RPMI7951 (cell line): Measurements from ENCODE around the gene TBC1D1. TPM values are rescaled to one million over a fixed set of nuclear protein-coding genes. Genes with fewer than 3 reads are reported as not detected.

Experiments
- DNase-seq: peaks from one replicate; pipeline ENCODE4 v3.0.0-alpha.2; 2012; ENCODE audit warnings: low read depth
- total RNA-seq: library from RNA; depleted of rRNA; stranded (reverse); fragments of >200 nt; shearing (Covaris generic); gene quantifications from 2 replicates; pipeline ENCODE4 v1.2.3, GENCODE V29; 2014

Gene TBC1D1
- total RNA-seq, 1 experiment from 2014 or later, result 68.2 TPM

GRCh38 chr4:38146383-38146782 lies 255.5 kb downstream of the TBC1D1 start:
- no peak for DNase-seq

- DNase-seq, result no peak
Observed at GRCh38 chr4:38149472-38149996, 258.6 kb downstream of the TBC1D1 start.

DNA sequence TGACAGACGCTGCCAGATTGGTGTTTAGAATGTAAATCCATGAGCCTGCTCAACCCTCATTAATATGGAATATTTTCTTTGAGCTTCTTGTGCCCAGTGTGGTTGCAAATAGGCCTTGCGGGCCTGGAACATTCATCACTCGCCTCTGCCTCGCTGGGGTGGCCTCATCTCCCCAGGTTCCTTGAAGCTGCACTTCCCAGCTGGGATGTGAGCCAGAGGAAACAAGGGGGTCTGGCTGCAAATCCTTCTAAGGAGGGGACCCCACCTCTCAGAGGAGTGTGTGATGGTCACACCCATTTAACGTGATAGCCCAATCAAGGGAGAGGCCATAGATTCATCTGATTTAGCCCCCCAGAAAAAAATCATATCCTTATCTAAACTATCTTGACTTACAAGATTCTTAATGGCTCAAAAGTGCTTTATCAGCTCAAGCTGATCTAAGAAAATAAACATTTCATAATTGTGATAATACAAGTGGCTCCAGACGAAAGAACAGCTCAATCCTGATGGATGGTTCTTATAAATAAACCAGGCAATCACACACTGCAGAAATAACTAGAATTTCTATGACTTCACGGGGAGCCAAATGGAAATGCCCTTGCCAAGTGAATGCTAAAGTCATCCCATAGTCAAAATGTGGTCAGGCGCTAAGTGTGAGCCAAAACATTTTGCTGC lies 259.2 kb downstream of the TBC1D1 start:
- peak; percentile 38 for DNase-seq

DNA sequence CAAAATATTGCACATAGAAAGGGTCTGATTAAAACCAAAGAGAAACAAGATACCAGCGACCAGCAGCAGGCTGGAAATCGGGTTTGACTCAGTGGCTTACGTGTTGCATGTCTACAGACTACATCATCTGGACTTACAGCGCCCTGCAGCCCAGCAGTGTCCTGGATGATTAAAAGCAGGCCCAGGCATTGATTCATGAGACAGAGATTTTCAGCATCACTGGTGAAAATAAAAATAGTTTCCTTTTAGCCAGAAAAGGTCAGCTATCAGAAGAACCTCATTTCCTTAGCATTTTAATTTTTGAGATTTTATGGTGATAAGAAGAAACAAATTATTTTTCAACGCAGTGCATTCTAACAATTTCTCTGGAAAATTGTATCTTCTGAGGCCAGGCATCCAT lies 259.9 kb downstream of the TBC1D1 start:
- DNase-seq, result peak; percentile 60

DNA sequence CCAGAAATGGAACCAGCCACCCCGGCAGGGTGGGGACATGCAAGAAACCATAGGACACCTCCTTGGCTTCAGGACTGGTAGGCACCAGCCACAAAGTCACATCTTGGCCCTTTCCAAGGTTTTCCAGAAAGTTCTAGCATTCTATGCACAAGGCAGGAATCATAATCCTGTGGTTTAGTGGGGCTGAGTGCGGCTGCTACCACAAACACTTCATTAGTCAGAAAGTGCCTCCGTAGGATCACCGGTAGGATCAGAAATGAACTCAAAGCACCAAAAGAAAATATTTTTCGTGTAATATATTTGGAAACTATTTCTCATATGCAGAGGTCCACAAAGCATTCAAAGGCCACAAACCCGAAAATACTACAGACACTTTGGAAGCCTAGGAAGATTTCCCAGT lies 261.0 kb downstream of the TBC1D1 start:
- DNase-seq, result no peak

DNA sequence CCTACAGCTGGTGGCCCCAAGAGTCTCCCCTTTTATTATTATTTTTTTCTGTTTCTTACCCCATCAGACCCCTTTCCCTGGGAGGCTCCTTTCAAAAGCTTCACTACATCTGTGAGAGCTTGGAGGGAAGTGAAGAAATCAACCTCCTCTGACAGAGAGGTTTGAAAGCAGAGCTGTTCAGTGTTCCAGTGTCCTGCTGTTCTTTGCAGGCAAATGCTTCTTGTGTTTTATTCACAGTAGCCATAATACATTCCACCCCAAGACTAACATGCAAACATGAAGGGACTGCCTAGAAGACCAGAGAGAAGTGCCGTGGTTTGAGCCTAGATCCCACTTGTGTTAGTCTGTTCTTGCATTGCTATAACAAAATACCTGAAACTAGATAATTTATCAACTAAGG lies 261.4 kb downstream of the TBC1D1 start:
- no peak for DNase-seq

DNA sequence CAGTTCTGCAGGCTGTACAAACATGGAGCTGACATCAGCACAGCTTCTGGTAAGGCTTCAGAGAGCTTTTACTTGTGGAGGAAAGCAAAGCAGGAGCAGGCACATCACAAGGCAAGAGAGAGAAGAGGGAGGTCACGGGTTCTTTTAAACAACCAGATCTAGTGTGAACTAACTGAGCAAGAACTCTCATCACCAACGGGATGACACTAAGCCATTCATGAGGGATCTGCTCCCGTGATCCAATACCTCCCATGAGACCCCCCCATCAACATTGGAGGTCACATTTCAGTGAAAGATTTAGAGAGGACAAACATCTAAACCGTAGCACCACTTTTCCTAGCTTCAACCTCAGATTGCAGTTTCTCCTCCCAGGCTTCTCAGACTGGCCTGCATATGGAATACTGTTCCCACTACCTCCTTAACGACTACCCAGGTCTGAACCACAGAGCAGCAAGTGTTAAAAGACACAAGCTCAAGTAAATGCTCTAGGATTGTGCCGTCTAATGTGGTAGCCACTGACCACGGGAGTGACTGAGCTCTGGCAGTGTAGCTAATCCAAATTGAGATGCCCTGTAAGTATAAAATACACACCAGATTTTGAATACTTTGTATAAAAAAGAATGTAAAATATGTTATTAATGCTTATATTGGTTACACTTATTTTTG lies 262.0 kb downstream of the TBC1D1 start:
- DNase-seq, result no peak

DNA sequence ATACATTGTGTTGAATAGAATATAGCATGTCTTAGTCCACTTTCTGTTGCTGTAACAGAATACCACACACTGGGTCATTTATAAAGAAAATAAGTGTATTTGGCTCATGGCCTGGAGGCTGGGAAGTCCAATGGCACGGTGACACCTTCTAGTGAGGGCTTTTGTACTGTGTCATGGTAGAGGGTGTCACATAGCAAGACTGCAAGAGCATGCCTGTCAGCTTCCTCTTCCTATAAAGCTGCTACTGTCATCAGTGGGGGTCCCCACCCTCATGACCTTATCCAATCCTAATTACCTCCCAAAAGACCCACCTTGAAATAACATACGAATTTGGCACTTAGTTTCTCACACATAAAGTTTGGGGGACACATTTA lies 262.5 kb downstream of the TBC1D1 start:
- DNase-seq, result no peak

GRCh38 chr4:38154252-38154651 lies 263.4 kb downstream of the TBC1D1 start:
- no peak for DNase-seq

DNA sequence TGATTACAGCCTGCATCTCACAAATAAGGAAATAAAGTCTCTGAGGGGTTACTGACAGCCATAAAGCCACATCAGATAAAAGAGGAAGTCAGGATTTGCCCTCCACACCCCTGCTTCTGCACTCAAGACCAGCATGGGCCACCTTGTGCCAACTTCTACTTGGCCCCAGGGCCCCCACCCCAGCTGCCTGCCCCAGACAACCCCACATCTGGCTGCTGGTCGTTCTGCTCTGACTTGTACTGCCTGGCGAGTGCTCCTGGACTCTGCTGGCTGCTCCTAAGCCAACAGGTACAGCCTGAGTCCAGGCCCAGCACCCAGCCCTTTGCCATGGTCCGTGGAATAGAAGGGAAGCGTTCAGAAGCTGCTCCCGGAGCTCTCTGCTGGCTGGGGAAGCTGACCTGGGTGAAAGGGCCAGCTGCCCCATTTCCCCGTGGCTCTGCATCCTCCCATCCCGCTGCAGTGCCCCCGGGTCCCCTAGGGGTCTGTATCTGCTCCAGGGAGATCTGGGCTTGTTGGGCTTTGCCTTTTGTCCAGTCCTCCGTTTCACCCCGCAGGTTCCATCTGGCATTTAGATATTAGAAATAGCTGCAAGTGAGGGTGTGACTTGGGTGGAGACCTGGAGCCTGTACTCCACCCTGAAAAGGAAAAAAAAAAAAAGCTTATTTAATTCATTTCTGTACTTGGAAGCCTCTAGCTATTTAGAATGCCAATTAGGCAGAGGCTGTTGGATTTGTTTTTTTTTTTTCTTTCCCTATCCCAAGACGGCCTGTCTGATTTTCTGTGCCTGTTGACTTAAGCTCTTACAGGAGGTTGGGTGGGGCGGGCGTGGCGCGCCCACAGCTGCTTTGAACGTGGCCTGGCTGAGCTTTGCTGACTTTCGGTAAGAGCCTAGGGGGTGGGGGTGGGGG lies 264.1 kb downstream of the TBC1D1 start:
- DNase-seq, result peak; percentile 57

GRCh38 chr4:38155589-38156294 lies 264.9 kb downstream of the TBC1D1 start:
- no peak for DNase-seq

- peak; percentile 29 for DNase-seq
Observed at GRCh38 chr4:38157592-38157991, 266.7 kb downstream of the TBC1D1 start.

- peak; percentile 87 for DNase-seq
Observed at GRCh38 chr4:38160487-38161207, 269.8 kb downstream of the TBC1D1 start.

- peak; percentile 34 for DNase-seq
Observed at GRCh38 chr4:38161208-38162113, 270.6 kb downstream of the TBC1D1 start.

GRCh38 chr4:38162240-38162784 lies 271.4 kb downstream of the TBC1D1 start:
- DNase-seq, result peak; percentile 97

DNA sequence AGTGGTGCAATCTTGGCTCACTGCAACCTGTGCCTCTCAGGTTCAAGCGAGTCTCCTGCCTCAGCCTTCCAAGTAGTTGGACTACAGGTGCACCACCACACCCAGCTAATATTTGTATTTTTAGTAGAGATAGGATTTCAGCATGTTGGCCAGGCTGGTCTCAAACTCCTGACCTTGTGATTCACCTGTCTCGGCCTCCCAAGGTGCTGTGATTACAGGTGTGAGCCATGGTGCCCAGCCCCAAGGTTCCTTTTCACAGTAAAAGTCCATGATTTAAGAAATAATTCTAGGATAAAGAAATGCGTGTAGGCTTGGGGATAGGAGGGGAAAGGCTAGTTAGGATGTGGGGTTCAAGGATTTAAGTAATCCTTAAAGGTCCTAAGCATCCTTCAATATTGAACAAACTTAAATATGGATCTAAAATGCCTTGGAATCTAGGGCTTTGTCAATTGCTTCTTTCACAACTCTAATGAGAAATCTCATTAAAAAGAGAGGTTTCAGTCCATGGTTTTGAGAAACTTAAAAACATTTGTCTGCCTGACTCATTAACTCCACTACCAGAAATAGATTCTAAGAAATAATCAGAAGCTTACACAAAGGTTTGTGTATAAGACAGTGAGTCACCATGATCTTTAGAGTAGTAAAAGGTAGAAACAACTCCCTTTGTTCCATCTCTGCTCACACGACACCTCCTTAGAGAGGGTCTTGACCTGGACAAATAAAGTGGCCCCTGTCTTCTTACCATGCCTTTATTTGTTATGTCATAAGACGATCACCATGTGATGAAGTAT lies 272.5 kb downstream of the TBC1D1 start:
- DNase-seq, result peak; percentile 60

- DNase-seq, result no peak
Observed at GRCh38 chr4:38164346-38164745, 273.5 kb downstream of the TBC1D1 start.

GRCh38 chr4:38166082-38166481 lies 275.2 kb downstream of the TBC1D1 start:
- DNase-seq, result no peak

- DNase-seq, result no peak
Observed at GRCh38 chr4:38166768-38167167, 275.9 kb downstream of the TBC1D1 start.
